ENCODE measurements around the gene MBNL2.

DNA sequence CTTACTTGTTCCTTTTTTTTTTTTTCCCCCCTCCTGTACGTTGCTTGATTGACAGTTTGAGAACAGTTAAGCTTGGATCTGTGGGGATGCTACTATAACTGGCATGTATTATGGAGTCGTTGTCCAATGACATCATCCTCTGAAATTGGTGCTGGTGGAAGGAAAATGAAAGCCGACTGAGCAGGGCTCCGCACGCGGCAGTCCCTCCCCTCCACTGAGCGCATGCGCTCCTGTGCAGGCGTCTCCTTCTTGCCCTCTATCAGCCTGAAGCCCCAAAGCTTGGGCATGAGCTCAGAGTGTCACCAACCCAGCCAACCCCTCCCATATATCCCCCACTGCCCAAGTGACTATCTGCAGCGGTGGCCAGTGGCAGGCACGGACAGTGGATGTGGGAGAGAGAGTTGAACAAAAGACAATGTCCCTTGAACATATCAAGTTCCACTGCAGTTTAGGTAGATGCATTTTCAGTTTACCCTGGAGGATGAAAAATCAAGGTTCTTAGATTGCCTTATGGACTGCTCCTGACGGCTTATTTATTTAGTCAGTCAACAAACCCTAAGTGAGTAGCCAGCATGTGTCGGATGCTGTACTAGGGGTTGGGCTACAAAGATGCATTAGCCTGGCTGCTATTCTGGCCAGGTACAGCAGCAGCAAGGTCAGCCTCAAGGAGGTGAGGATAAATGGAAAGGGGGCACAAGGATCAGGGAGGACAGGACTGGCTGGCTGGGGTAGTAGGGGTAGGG lies 20.8 kb downstream of the MBNL2 start:
- TF ChIP-seq, protein P1, sequence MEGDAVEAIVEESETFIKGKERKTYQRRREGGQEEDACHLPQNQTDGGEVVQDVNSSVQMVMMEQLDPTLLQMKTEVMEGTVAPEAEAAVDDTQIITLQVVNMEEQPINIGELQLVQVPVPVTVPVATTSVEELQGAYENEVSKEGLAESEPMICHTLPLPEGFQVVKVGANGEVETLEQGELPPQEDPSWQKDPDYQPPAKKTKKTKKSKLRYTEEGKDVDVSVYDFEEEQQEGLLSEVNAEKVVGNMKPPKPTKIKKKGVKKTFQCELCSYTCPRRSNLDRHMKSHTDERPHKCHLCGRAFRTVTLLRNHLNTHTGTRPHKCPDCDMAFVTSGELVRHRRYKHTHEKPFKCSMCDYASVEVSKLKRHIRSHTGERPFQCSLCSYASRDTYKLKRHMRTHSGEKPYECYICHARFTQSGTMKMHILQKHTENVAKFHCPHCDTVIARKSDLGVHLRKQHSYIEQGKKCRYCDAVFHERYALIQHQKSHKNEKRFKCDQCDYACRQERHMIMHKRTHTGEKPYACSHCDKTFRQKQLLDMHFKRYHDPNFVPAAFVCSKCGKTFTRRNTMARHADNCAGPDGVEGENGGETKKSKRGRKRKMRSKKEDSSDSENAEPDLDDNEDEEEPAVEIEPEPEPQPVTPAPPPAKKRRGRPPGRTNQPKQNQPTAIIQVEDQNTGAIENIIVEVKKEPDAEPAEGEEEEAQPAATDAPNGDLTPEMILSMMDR (conservative IDR thresholded peaks at IDR 0.05; ENCODE audit: low read length): no peak
- TF ChIP-seq EZH2phosphoT487 (IDR thresholded peaks at IDR 0.05; ENCODE audit: borderline replicate concordance, low read depth, low read length): no peak

Measured in OCI-LY7 (cell line).